ENCODE measurements around the gene DLAT.
"Not testable (repeated sequence)": the region's sequence is repeated elsewhere in the genome, so short reads cannot be mapped to it uniquely, and the experiment has no call there.

DLAT gene

DNA sequence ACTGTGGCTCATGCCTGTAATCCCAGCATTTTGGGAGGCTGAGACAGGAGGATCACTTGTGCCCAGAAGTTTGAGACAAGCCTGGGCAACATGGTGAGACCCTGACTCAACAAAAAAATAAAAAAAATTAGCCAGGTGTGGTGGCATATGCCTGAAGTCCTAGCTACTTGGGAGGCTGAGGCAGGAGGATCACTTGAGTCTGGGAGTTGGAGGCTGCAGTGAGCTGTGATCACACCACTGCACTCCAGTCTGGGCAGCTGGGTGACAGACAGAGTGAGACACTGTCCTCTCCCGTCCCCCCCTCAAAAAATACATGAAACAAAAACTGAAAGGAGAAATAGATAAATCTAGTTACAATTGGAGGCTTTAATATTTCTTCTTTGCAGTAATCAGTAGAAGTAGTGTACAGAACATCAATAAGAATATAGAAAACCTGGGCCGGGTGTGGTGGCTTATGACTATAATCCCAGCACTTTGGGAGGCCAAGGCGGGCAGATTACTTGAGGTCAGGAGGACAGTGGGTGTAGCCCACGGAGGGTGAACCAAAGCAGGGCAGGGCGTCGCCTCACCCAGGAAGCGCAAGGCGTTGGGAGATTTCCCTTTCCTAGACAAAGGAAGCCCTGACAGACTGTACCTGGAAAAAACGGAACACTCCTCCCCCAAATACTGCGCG lies 19.6 kb upstream of the DLAT start:
- FAIRE-seq, result no peak

GRCh38 chr11:112006095-112006441 lies 19.1 kb upstream of the DLAT start:
- not testable (repeated sequence) for FAIRE-seq

GRCh38 chr11:112011451-112011850 lies 13.8 kb upstream of the DLAT start:
- not testable (repeated sequence) for FAIRE-seq

- no peak for FAIRE-seq
These were observed 12.3 kb upstream of the DLAT start for GRCh38 chr11:112012874-112013273.

DNA sequence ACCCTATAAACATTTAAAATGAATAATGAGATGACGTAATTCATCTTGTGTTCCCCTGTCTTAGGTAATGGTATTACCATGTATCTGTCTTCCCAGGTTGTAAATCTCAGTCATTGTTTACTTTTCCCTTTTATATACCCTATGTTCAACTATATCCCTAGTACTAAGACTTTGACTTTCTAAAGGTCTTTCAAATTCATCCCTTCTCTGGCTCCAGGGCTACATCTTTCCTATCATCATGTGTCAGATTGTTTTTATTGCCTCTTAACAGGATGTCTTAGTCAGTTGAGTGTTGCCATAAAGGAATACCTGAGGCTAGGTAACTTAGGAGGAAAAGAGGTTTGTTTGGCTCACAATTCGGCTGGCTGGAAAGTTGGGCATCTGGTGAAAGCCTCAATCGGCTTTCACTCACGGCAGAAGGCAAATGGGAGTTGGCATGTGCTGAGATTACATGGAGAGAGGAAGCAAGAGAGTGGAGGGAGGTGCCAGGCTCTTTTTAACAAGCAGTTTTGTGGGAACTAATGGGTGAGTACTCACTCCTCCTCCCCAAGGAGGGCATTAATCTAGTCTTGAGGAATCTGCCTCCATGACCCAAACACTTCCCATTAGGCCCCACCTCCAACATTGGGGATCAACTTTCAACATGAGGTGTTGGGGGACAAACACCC lies 11.6 kb upstream of the DLAT start:
- FAIRE-seq, result no peak

DNA sequence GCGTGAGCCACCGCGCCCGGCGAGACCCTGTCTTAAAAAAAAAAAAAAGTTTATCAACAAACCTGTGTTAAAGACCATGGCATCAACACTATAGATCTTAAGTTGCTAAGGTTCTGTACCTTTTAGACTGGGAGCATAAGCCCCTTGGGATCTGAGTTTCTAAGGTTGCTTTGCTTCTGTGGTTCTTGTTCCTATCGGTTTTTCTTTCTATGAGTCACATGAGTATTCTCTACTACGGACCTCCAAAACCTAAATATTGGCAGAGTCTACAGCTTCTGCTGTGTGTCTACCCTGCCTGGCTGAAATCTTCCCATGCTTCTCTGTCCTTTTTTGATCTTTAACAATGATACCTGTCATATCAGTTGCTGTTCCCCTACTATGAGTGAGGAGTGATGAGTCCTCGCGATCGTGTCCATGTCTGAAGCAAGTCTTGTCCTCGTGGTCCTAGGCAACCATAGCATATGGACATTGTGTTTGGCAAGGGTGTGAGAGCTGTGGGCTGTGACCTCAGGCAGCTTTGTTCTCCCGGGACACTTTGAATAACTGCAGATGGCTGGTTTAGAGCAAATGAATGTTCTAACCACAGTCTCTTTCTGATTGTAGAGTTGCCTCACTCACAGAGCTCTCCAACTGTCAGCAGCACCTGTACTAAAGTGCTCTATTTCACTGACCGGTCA lies 9.0 kb upstream of the DLAT start:
- FAIRE-seq, result no peak

DNA sequence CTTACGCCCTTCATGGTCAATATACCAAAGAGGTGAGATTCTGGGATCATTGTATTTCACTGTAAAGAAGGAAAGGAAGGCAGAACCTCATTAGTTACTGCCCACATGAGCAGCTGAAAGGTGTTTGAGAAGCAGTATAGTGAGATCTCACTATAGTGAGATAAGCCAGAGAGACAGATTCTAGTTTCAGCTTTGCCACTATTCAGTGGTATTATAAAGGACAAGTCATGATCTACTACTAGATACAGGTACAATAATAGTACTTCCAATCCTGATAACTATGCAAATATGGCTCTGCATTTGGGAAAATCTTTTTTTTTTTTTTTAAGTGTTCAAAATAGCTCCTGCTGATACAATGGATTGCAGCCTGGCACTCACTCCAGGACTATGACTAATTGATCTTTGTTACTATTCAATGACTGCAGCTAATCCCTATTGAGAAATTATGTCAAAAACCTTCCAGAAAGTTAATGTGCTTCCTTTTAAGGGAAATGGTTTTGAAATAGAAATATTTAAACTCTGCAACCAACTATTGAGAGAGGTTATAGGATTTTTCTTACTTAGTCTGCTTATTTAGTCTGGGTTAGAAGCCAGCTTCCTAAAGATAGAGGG lies 8.3 kb upstream of the DLAT start:
- no peak for FAIRE-seq

DNA sequence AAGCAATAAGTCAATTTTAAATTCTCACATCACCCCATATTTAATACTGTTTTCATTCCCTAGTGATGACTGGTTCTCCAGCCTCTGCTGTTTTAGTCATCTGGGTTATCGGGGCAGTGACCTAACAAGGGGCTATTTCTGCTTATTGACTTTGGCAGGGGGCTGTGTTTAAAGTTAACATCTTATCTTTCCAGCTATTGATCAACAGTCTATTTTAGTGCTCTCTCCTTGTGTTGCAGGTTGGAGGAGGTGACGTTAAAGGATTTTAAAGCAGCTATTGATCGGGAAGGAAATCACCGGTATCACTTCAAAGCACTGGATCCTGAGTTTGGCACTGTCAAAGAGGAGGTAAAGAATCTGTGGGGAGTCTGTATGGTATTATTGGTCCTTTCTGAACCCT lies 7.7 kb upstream of the DLAT start:
- no peak for FAIRE-seq

DNA sequence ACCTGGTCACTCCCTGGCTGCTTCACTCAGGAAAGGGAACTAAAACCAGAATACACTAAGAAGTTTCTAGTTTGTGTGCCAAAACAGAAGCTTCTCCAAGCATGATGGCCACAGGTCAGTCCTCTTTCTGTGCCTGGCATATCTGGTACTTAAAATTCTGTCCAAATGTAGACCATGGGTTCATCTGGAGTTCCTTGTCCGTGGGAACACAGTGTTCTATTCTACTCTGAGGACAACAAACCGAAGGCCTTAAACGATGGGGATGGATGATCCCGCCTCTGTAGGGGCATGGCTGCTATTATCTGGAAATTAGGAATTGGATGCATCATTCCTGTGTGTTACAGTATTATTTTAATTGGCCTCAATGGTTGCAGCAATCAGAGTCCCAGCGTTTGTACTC lies 6.1 kb upstream of the DLAT start:
- no peak for FAIRE-seq

DNA sequence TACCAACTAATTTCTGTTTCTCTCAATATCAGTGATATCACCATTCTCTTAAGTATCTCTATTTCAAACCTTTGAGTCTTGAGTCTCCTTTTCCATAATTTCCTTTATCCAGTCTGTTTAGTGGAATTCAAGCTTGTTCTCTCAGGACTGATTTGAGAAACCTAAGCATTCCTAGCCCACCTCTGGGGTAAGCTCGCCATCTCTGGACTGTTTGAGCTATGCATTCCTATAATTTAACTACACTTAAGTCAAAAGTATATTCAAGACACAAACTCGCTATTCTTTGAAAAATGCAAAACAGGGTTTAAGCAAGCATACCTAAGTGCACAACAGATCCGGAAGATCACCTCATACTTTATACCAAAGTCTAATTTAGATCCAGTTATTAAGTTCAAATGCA lies 2.1 kb upstream of the DLAT start:
- FAIRE-seq, result peak; percentile 6

DNA sequence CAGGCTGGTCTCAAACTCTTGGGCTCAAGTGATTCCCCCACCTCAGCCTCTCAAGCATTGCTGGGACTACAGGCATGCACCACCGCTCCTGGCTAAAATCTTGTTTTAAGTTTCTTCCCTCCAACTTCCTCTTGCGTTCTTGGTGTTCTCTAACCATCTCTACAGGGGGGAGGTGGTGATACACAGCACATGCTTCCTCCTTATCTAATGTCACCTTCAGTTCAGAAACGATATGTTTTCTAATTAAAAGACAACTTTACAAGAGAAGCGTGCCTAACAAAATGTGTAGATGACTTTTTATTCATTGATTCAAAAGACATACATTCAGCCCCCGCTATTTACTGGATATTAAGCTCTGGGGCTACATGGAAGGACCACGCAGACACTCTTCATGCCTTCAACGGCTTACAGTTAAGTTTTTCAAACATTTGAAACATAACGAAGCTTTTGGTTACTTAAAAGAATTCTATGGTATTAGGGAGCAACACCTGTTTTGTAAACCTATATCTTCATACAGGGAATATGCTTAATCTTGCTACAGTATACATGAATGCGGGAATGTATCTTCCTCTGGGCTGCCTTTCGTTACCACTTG lies 933 bp upstream of the DLAT start:
- no peak for FAIRE-seq

- FAIRE-seq, result no peak
These were observed 499 bp downstream of the DLAT start for GRCh38 chr11:112025707-112026106.

GRCh38 chr11:112026784-112027410 lies 1.7 kb downstream of the DLAT start:
- not testable (repeated sequence) for FAIRE-seq

- no peak for FAIRE-seq
These were observed 4.3 kb downstream of the DLAT start for GRCh38 chr11:112029460-112029859.

GRCh38 chr11:112033902-112034301 lies 8.7 kb downstream of the DLAT start:
- no peak for FAIRE-seq

DNA sequence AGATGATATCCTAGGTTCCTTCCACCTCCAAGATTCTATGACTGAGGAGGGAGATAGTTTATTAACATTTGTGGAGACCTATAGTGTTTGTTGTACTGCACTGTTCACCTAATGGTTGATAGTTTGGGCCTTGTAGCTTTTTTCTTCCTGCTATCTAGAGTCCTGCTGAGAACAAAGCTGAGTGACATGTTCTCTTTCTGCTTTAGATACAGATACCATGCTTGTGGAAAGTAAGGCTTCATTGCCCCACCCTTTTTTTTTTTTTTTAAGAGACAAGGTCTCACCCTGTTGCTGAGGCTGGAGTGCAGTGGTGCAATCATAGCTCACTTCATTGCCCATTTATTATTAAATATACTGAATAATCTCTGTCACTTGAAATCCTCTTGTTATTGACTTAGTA lies 12.3 kb downstream of the DLAT start:
- FAIRE-seq, result no peak

DNA sequence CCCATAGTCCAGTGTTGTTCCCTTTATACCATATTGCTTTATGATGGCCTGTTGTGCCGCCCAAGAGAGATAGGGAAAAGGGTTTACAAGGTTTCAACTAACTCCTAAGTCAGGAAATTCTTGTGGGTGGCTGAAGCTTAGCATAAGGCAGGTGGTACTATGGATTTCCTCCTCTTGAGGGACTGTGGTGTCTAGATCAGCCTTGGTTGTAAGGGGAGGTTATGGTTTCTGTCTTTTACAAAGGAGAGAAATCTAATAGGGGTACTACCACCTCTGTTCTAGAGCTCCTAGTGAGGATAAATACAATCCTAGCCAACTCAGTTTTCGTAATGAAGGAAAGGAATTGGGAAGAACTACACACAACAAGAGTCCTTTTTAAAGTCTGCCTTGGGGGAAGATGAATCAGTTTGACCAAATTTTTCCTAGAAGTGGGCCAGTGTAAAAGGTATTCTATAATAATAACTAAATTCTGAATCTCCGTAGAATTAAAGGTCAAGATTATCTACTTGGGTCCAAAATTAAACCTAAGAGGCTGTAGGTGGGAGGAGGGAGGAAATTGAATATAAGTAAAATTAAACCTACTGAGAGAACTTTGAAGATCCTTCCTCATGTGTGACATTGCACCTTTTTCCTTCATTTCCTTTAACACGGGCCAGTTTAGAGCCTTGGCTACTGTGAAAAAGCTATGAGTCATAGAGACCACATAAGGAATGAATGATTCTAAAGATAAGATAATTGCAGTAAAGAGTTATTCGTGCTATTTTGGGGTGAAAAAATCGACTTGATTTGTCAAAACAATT lies 17.2 kb downstream of the DLAT start:
- no peak for FAIRE-seq

DNA sequence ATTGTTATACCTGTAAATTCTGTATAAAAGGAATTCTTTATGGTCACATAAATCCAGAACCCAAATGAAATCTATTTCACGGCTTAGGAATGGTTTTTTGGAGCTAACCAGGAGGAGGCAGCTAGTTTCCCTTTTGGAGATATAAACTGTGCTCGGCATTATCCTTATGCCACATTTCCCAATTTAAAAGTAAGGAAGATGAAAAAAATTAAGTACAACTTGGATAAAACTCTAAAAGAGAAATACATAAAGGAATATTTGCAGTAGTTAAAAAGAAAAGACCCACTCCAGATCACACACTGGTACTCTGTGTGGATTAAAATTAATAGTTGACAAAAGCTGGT lies 17.7 kb downstream of the DLAT start:
- no peak for FAIRE-seq

DNA sequence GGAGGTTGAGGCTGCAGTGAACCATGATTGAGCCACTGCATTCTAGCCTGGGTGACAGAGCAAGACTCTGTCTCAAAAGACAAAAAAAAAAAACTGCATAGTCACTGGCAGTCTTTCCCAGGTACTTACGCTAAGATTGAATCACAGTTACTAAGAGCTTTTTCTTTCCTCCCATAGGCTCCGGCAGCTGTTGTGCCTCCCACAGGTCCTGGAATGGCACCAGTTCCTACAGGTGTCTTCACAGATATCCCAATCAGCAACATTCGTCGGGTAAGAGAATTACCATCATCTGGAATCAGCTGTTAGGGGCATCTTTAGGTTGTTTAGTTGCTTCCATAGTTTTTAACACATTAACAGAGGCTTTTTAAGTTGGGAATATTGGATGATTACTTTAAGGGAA lies 19.8 kb downstream of the DLAT start:
- no peak for FAIRE-seq

- FAIRE-seq, result not testable (repeated sequence)
These were observed 21.4 kb downstream of the DLAT start for GRCh38 chr11:112046647-112047046.

GRCh38 chr11:112048256-112048655 lies 23.0 kb downstream of the DLAT start:
- FAIRE-seq, result not testable (repeated sequence)

DNA sequence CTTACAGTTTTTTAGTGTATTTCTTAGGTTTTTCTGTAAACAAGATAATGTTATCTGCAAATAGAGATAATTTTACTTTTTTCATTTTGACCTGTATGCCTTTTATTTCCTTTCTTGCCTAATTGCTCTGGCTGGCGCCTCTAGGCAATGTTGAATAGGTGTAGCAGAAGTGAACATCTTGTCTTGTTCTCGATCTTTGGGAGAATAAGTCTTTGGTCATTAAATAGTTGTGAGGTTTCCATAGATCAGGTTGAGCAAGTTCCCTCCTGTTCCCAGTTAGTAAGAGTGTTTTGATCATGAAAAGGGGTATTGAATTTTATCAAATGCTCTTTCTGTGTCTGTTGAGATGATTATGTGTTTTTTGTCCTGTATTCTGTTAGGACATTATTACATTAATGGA lies 24.6 kb downstream of the DLAT start:
- no peak for FAIRE-seq

All from G401.6 (cell line).